Measurements from ENCODE around the gene SUPT3H. TPM values are rescaled to one million over a fixed set of nuclear protein-coding genes. Genes with fewer than 3 reads are reported as not detected.
A peak's percentile ranks its signal among the peaks of the same experiment; 100 is the strongest.

Gene SUPT3H
- total RNA-seq, 1 experiment from 2014 or later, result 12.7 TPM

GRCh38 chr6:45170309-45170708 lies 207.4 kb downstream of the SUPT3H start:
- TF ChIP-seq, protein P1, sequence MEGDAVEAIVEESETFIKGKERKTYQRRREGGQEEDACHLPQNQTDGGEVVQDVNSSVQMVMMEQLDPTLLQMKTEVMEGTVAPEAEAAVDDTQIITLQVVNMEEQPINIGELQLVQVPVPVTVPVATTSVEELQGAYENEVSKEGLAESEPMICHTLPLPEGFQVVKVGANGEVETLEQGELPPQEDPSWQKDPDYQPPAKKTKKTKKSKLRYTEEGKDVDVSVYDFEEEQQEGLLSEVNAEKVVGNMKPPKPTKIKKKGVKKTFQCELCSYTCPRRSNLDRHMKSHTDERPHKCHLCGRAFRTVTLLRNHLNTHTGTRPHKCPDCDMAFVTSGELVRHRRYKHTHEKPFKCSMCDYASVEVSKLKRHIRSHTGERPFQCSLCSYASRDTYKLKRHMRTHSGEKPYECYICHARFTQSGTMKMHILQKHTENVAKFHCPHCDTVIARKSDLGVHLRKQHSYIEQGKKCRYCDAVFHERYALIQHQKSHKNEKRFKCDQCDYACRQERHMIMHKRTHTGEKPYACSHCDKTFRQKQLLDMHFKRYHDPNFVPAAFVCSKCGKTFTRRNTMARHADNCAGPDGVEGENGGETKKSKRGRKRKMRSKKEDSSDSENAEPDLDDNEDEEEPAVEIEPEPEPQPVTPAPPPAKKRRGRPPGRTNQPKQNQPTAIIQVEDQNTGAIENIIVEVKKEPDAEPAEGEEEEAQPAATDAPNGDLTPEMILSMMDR (IDR thresholded peaks at IDR 0.05; ENCODE audit: unreplicated experiment), result no peak
- H3K4me1 Mint-ChIP-seq (ENCODE audit: insufficient read depth, unreplicated experiment), result no peaks in the 10 kb centered on the region
- DNase-seq (ENCODE audit: unreplicated experiment), result no peak
- no peak overlapping the region for H3K27ac Mint-ChIP-seq (ENCODE audit: low read depth, unreplicated experiment)
- ChIA-PET CTCF (no interaction called here), POLR2A (interaction anchor here (1.0 kb wide), 1 partner anchor 9 kb away, joined by 3 read pairs; no protein-coding TSS in a partner anchor)
- no peaks in the 10 kb centered on the region for H3K9me3 Mint-ChIP-seq (ENCODE audit: unreplicated experiment)
- intact Hi-C loops (cut with micrococcal nuclease), result no loop called here
- H3K27me3 Mint-ChIP-seq (ENCODE audit: insufficient read depth, unreplicated experiment), result no peaks in the 10 kb centered on the region
- H3K4me3 Mint-ChIP-seq (ENCODE audit: unreplicated experiment), result no peak overlapping the region
- BruUV-seq (replicated peaks), result no TSS peak
- H3K36me3 Mint-ChIP-seq (ENCODE audit: insufficient read depth, unreplicated experiment), result no peaks in the 10 kb centered on the region

DNA sequence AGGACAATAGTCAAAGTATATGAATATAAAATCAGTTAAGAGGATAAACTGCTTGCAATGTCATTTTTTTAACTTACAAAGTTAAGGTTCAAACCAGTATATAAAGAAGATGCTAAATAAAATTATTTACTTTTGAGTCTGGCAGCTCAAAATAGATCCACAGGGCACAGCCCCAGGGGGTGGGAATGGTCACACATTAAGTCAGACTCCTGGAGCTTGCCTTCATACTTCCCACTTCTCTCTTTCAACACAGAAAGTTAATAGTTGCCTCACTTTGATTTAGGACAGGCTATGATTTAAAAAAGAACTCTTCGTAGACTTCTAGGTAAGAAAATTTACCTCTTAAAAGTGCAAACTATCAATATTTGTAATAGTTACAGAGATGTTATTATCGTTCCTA lies 207.9 kb downstream of the SUPT3H start:
- TF ChIP-seq, protein P1 (IDR thresholded peaks at IDR 0.05; ENCODE audit: unreplicated experiment), result no peak
- no peaks in the 10 kb centered on the region for H3K27me3 Mint-ChIP-seq (ENCODE audit: insufficient read depth, unreplicated experiment)
- intact Hi-C loops (cut with micrococcal nuclease), result no loop called here
- no peaks in the 10 kb centered on the region for H3K9me3 Mint-ChIP-seq (ENCODE audit: unreplicated experiment)
- H3K27ac Mint-ChIP-seq (ENCODE audit: low read depth, unreplicated experiment), result no peak overlapping the region
- no peak overlapping the region for H3K4me3 Mint-ChIP-seq (ENCODE audit: unreplicated experiment)
- no peaks in the 10 kb centered on the region for H3K4me1 Mint-ChIP-seq (ENCODE audit: insufficient read depth, unreplicated experiment)
- H3K36me3 Mint-ChIP-seq (ENCODE audit: insufficient read depth, unreplicated experiment), result no peaks in the 10 kb centered on the region
- ChIA-PET POLR2A (interaction anchor here (1.0 kb wide), 1 partner anchor 8 kb away, joined by 3 read pairs; no protein-coding TSS in a partner anchor), CTCF (no interaction called here)
- DNase-seq (ENCODE audit: unreplicated experiment), result no peak
- no TSS peak for BruUV-seq (replicated peaks)

DNA sequence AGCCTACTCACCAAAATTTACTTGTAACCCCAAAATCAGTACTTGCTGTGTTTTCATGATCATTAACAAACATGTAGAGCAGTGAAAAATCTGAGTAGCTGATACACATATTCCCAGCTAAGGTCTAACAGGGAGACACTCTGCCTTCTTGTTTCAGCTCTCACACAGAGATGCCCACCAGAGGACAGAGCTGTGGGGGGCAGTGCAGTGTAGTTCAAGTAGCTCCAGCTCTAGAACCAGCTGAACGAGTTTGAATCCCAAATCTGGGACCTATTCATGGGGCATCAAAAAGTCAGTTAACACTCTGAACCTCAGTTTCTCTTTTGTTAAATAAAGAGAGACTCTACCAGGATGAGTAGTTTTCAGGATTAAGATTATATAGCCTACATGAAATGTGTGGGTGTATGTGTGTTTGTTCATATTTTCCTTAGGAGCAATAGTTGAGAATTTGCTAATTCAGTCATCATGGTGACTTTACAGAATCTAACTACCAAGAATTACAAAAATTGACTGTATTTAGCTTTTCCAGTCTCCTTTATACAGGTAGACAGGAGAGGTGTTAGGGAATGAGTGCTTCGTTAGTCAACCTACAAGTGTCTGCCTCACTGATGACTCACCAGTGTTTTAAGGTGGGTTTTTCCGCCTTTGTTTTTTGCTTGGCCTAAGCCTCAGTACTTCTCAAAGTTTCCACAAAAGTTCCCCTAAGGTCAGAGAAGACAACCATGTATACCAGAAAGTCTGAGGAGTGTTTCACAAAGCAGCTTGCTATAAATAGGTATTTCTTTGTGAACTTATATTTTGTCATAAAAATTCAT lies 213.6 kb downstream of the SUPT3H start:
- TF ChIP-seq, protein P1 (IDR thresholded peaks at IDR 0.05; ENCODE audit: unreplicated experiment), result no peak
- BruUV-seq (replicated peaks), result no TSS peak
- POLR2A ChIA-PET, result interaction anchor here (0.7 kb wide), 1 partner anchor 74 kb away, joined by 3 read pairs; no protein-coding TSS in a partner anchor
- Mint-ChIP-seq H3K4me3 (ENCODE audit: unreplicated experiment) (no peak overlapping the region), H3K27me3 (ENCODE audit: insufficient read depth, unreplicated experiment) (no peaks in the 10 kb centered on the region), H3K36me3 (ENCODE audit: insufficient read depth, unreplicated experiment) (no peaks in the 10 kb centered on the region), H3K27ac (ENCODE audit: low read depth, unreplicated experiment) (peak overlapping the region; percentile 28), H3K9me3 (ENCODE audit: unreplicated experiment) (no peaks in the 10 kb centered on the region), H3K4me1 (ENCODE audit: insufficient read depth, unreplicated experiment) (peaks cover 9% of the 10 kb centered on the region)
- DNase-seq (ENCODE audit: unreplicated experiment), result peak; percentile 30
- intact Hi-C loops (cut with micrococcal nuclease), result no loop called here
- CTCF ChIA-PET, result interaction anchor here (1.0 kb wide), 1 partner anchor 57 kb away, joined by 3 read pairs; no protein-coding TSS in a partner anchor

GRCh38 chr6:45160305-45160704 lies 217.4 kb downstream of the SUPT3H start:
- H3K9me3 Mint-ChIP-seq (ENCODE audit: unreplicated experiment), result no peaks in the 10 kb centered on the region
- peaks cover 9% of the 10 kb centered on the region for H3K4me1 Mint-ChIP-seq (ENCODE audit: insufficient read depth, unreplicated experiment)
- BruUV-seq (replicated peaks), result no TSS peak
- H3K27ac Mint-ChIP-seq (ENCODE audit: low read depth, unreplicated experiment), result no peak overlapping the region
- ChIA-PET CTCF (no interaction called here), POLR2A (no interaction called here)
- H3K4me3 Mint-ChIP-seq (ENCODE audit: unreplicated experiment), result no peak overlapping the region
- H3K27me3 Mint-ChIP-seq (ENCODE audit: insufficient read depth, unreplicated experiment), result no peaks in the 10 kb centered on the region
- TF ChIP-seq, protein P1 (IDR thresholded peaks at IDR 0.05; ENCODE audit: unreplicated experiment), result no peak
- intact Hi-C loops (cut with micrococcal nuclease), result no loop called here
- no peak for DNase-seq (ENCODE audit: unreplicated experiment)
- no peaks in the 10 kb centered on the region for H3K36me3 Mint-ChIP-seq (ENCODE audit: insufficient read depth, unreplicated experiment)

All from MCF 10A (cell line).